HepG2 (cell line): ENCODE data around the gene VAC14. TPM values are rescaled to one million over a fixed set of nuclear protein-coding genes. Genes with fewer than 3 reads are reported as not detected.

Source experiments
- ATAC-seq: fragments of 200-7000 bp; cut with Tn5 transposase; 3 replicates; pipeline ENCODE4 v1.9.1; 2020; ENCODE audit warnings: mild to moderate bottlenecking, moderate library complexity
- BruUV-seq: library from RNA; stranded (reverse); fragments of 400-500 nt; replicated peaks from 2 replicates; lab custom pipeline; 2021; lab: Mats Ljungman, UMichigan
- CTCF ChIA-PET: fragments of 300-600 bp; formaldehyde crosslinking; extraction: SDS; loops from one replicate; lab custom pipeline; 2021; ENCODE audit warnings: low total read pairs, inconsistent platforms, low intra/inter-chr PET ratio; lab: Yijun Ruan, JAX
- POLR2A ChIA-PET: fragments of 350-600 bp; sonication (Branson Sonifier 250); formaldehyde crosslinking; loops from one replicate; lab custom pipeline; 2020; ENCODE audit warnings: antibody characterized with exemption, inconsistent platforms; lab: Yijun Ruan, JAX
- DNase-seq: peaks from one replicate; pipeline ENCODE4 v3.0.0-alpha.2; 2015; ENCODE audit warnings: low spot score
- FAIRE-seq: peaks from 3 replicates; lab custom pipeline; 2011; peaks lifted over from hg19 to GRCh38; lab: Jason Lieb, UNC
- H2AFZ ChIP-seq: one replicate; pipeline ENCODE4 v1.6.1; 2011; ENCODE audit warnings: low read length, inconsistent platforms
- H3K27ac ChIP-seq: fragments of 300-600 bp; 3 replicates; pipeline ENCODE4 v1.8.0; 2011; ENCODE audit warnings: mixed run types, mild to moderate bottlenecking, mixed read lengths, low read length, inconsistent platforms; ENCODE audit not compliant: insufficient read depth; ENCODE audit errors: extremely low read length
- H3K27me3 ChIP-seq, 2 experiments: fragments of 200-600 bp in 1 of 2; 2 replicates in 1 of 2; 3 replicates in 1 of 2; pipeline versions ENCODE4 v1.6.0 to v1.8.0; 2011; ENCODE audit warnings: low read length in 2 of 2, mild to moderate bottlenecking in 2 of 2, moderate library complexity in 2 of 2, inconsistent platforms in 1 of 2; ENCODE audit not compliant: insufficient read depth in 2 of 2, control insufficient read depth in 1 of 2
- H3K36me3 ChIP-seq, 2 experiments: fragments of 200-600 bp in 1 of 2; replicated peaks in 1 of 2; 2 replicates in 1 of 2; 3 replicates in 1 of 2; pipeline versions ENCODE4 v1.5.1 to v1.8.0; 2011; ENCODE audit warnings: low read length in 2 of 2, inconsistent platforms in 1 of 2; ENCODE audit not compliant: insufficient read depth in 2 of 2, control insufficient read depth in 1 of 2
- H3K4me1 ChIP-seq: 2 replicates; pipeline ENCODE4 v1.5.1; 2012; ENCODE audit warnings: low read length, inconsistent platforms; ENCODE audit not compliant: insufficient read depth
- H3K4me2 ChIP-seq: 2 replicates; pipeline ENCODE4 v1.6.0; 2011; ENCODE audit warnings: low read depth, low read length, inconsistent platforms
- H3K4me3 ChIP-seq, 3 experiments: fragments of 200-600 bp in 1 of 3; sonication (generic), shearing (Covaris generic) in 1 of 3; replicated peaks in 1 of 3; 2 replicates each; pipeline ENCODE4 v1.5.1; 2011 to 2016; ENCODE audit warnings: low read length in 3 of 3, inconsistent platforms in 2 of 3, low read depth in 2 of 3, mild to moderate bottlenecking in 2 of 3, control low read depth in 1 of 3, mixed read lengths in 1 of 3; ENCODE audit not compliant: insufficient read depth in 1 of 3
- H3K79me2 ChIP-seq: one replicate; pipeline ENCODE4 v1.6.1; 2011; ENCODE audit warnings: low read length, inconsistent platforms; ENCODE audit not compliant: insufficient read depth
- H3K9ac ChIP-seq: 2 replicates; pipeline ENCODE4 v1.6.0; 2011; ENCODE audit warnings: mild to moderate bottlenecking, low read depth, low read length, inconsistent platforms; ENCODE audit not compliant: insufficient read depth
- H3K9me3 ChIP-seq: 2 replicates; pipeline ENCODE4 v1.5.1; 2012; ENCODE audit warnings: mild to moderate bottlenecking, low read length
- H4K20me1 ChIP-seq: 2 replicates; pipeline ENCODE4 v1.6.0; 2011; ENCODE audit warnings: inconsistent platforms, mild to moderate bottlenecking, low read length, moderate library complexity; ENCODE audit not compliant: insufficient read depth
- DPF2 ChIP-seq: sonication (generic); formaldehyde crosslinking; IDR thresholded peaks from 2 replicates; pipeline ENCODE4 v1.4.0; 2020; ENCODE audit warnings: mild to moderate bottlenecking, low read depth, missing genetic modification reagents, borderline replicate concordance
- FOXK2 ChIP-seq: fragments of 450-650 bp; IDR thresholded peaks from 2 replicates; pipeline ENCODE4 v1.6.1; 2016
- HNF4A ChIP-seq: sonication (generic); formaldehyde crosslinking; IDR thresholded peaks from 2 replicates; pipeline ENCODE4 v1.4.0; 2020; ENCODE audit warnings: missing genetic modification reagents
- PAX8 ChIP-seq: sonication (generic); formaldehyde crosslinking; IDR thresholded peaks from 2 replicates; pipeline ENCODE4 v1.8.0; 2022; ENCODE audit warnings: mild to moderate bottlenecking, missing genetic modification reagents, borderline replicate concordance
- SP5 ChIP-seq: IDR thresholded peaks from 2 replicates; pipeline ENCODE4 v1.6.1; 2016; ENCODE audit warnings: low read depth, borderline replicate concordance
- SSRP1 ChIP-seq: IDR thresholded peaks from 2 replicates; pipeline ENCODE4 v1.6.1; 2016; ENCODE audit warnings: control low read depth
- USF2 ChIP-seq, 2 experiments: sonication (generic) in 1 of 2; formaldehyde crosslinking in 1 of 2; IDR thresholded peaks; 2 replicates each; pipeline versions ENCODE4 v1.5.1 to v1.6.1; 2011 to 2020; ENCODE audit warnings: borderline replicate concordance in 1 of 2, low read depth in 1 of 2, low read length in 1 of 2, mild to moderate bottlenecking in 1 of 2, missing genetic modification reagents in 1 of 2, moderate library complexity in 1 of 2
- ZBTB3 ChIP-seq: sonication (generic); formaldehyde crosslinking; IDR thresholded peaks from 2 replicates; pipeline ENCODE4 v1.4.0; 2020; ENCODE audit warnings: low read depth, mild to moderate bottlenecking, moderate library complexity, missing genetic modification reagents, borderline replicate concordance
- ZNF460 ChIP-seq: sonication (generic); formaldehyde crosslinking; IDR thresholded peaks from 2 replicates; pipeline ENCODE4 v1.5.1; 2020; ENCODE audit warnings: missing genetic modification reagents, mild to moderate bottlenecking, borderline replicate concordance
- ZNF7 ChIP-seq: IDR thresholded peaks from 2 replicates; pipeline ENCODE4 v1.6.1; 2016; ENCODE audit warnings: missing biosample characterization, missing genetic modification reagents
- ZNF816 ChIP-seq: sonication (generic); formaldehyde crosslinking; IDR thresholded peaks from 2 replicates; pipeline ENCODE4 v1.8.0; 2022; ENCODE audit warnings: missing genetic modification reagents, mild to moderate bottlenecking, borderline replicate concordance
- WGBS: methylation state at CpG from one replicate; pipeline ENCODE4 v1.1.6; 2017; ENCODE audit warnings: low lambda C conversion rate; 5-methylcytosine and 5-hydroxymethylcytosine counted together
- in situ Hi-C: cut with HindIII; loops from 2 replicates; pipeline ENCODE4 v1.10.0; 2017; ENCODE audit warnings: low pct_unique_long_range_greater_than_20kb; ENCODE audit not compliant: extremely low pct_ligation_motif_present
- intact Hi-C: fragments of 100-400 bp; cut with micrococcal nuclease; formaldehyde crosslinking; loops from one replicate; pipeline ENCODE4 v1.10.0; 2022; ENCODE audit not compliant: unreplicated experiment
- polyA plus RNA-seq, 8 experiments: library from polyadenylated mRNA; depleted of rRNA in 3 of 8; stranded (reverse) in 7 of 8; unstranded in 1 of 8; fragments of >200 nt; fragmentation: Illumina TruSeq in 4 of 8; extraction: Trizol in 4 of 8; gene quantifications; 2 replicates each; pipeline versions ENCODE4 v1.2.1 to v1.2.3, GENCODE V29; 2011 to 2016; ENCODE audit warnings: low read depth in 4 of 8, missing spikeins in 1 of 8, mixed read lengths in 1 of 8; ENCODE audit not compliant: insufficient read depth in 1 of 8
- total RNA-seq, 5 experiments: library from RNA; depleted of rRNA; stranded (reverse); fragments of >200 nt; fragmentation: Illumina TruSeq; extraction: Trizol; gene quantifications; 2 replicates each; pipeline ENCODE4 v1.2.3, GENCODE V29; 2016; ENCODE audit warnings: low read depth in 1 of 5
- TF ChIP-seq, protein P1 (sequence below): sonication (generic); formaldehyde crosslinking; IDR thresholded peaks from 2 replicates; pipeline ENCODE4 v1.8.1; 2022; ENCODE audit warnings: low read depth, mild to moderate bottlenecking, missing genetic modification reagents
- TF ChIP-seq, protein P2 (sequence below): sonication (generic); formaldehyde crosslinking; conservative IDR thresholded peaks from 2 replicates; pipeline ENCODE4 v1.4.0; 2020; ENCODE audit warnings: missing genetic modification reagents
- TF ChIP-seq, protein P3 (sequence below): sonication (generic); formaldehyde crosslinking; IDR thresholded peaks from 2 replicates; pipeline ENCODE4 v1.4.0; 2020; ENCODE audit warnings: missing genetic modification reagents

VAC14 gene
- total and polyA plus RNA-seq, 2 of the 13 experiments (the other 11 are each of a cell fraction or from before 2014, with no cell fraction given), result 23.5 to 24.6 TPM

DNA sequence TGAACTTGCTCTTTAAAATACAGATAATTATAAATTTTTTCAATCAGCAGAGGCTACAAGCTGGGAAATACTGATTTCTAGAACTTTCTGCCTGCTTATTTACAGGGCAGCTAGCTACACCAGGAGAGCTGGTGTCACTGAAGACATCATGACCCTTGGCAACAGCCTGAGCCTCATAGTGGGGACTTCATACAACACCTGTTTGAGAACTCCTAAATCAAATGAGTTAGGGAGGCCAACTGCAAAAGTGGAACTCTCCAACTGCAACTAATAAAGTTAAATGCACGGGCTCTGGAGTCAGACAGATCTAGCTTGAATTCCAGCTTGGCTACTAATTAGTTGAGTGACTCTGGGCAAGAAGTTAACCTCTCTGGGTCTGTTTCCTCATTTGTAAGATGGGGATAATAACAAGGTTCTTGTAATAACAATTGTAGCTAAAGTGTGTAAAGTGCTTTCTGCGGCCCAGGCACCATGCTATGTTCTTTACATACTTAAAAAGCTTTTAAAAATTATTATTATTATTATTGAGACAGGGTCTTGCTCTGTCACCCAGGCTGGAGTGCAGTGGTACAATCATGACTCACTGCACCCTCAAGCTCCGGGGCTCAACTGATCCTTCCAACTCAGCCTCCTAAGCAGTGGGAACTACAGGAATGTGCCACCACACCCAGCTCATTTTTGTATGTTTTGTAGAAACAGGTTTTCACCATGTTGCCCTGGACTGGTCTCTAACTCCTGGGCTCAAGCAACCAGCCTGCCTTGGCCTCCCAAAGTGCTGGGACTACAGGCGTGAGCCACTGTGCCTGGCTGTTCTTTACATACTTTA, 33.4 kb downstream of the VAC14 start (continued):
- TF ChIP-seq, protein P1, sequence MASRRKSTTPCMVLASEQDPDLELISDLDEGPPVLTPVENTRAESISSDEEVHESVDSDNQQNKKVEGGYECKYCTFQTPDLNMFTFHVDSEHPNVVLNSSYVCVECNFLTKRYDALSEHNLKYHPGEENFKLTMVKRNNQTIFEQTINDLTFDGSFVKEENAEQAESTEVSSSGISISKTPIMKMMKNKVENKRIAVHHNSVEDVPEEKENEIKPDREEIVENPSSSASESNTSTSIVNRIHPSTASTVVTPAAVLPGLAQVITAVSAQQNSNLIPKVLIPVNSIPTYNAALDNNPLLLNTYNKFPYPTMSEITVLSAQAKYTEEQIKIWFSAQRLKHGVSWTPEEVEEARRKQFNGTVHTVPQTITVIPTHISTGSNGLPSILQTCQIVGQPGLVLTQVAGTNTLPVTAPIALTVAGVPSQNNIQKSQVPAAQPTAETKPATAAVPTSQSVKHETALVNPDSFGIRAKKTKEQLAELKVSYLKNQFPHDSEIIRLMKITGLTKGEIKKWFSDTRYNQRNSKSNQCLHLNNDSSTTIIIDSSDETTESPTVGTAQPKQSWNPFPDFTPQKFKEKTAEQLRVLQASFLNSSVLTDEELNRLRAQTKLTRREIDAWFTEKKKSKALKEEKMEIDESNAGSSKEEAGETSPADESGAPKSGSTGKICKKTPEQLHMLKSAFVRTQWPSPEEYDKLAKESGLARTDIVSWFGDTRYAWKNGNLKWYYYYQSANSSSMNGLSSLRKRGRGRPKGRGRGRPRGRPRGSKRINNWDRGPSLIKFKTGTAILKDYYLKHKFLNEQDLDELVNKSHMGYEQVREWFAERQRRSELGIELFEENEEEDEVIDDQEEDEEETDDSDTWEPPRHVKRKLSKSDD (CRISPR knock-in tag), result no peak
- TF ChIP-seq SSRP1, result no peak
- no peak for TF ChIP-seq FOXK2
- no peak for TF ChIP-seq ZNF7

GRCh38 chr16:70766658-70767057, 34.3 kb downstream of the VAC14 start:
- H3K9ac ChIP-seq, result no peak overlapping the region
- no peaks in the 10 kb centered on the region for H3K27me3 ChIP-seq
- intact Hi-C loops, result no loop called here
- no peak overlapping the region for H3K4me2 ChIP-seq
- no peak overlapping the region for H3K27ac ChIP-seq
- no peaks in the 10 kb centered on the region for H3K9me3 ChIP-seq
- ChIA-PET CTCF (no interaction called here), POLR2A (interaction anchor here (1.8 kb wide), 1 partner anchor 20 kb away, joined by 6 read pairs; no protein-coding TSS in a partner anchor)
- H3K4me1 ChIP-seq, result peaks cover 15% of the 10 kb centered on the region
- H2AFZ ChIP-seq, result no peak overlapping the region
- peaks cover 25 to 71% of the 10 kb centered on the region in 2 experiments for H3K36me3 ChIP-seq
- BruUV-seq, result no TSS peak
- DNase-seq, result no peak
- in situ Hi-C loops, result loop anchor here (5.0 kb wide), 1 partner anchor 109 kb away; no protein-coding TSS in a partner anchor
- no peak overlapping the region for H3K4me3 ChIP-seq
- WGBS, result 98% methylated on average over 3 of the region's 4 CpGs
- H4K20me1 ChIP-seq, result no peaks in the 10 kb centered on the region
- ATAC-seq, result no peak
- no peaks in the 10 kb centered on the region for H3K79me2 ChIP-seq
- FAIRE-seq, result no peak
- TF ChIP-seq, protein P2, sequence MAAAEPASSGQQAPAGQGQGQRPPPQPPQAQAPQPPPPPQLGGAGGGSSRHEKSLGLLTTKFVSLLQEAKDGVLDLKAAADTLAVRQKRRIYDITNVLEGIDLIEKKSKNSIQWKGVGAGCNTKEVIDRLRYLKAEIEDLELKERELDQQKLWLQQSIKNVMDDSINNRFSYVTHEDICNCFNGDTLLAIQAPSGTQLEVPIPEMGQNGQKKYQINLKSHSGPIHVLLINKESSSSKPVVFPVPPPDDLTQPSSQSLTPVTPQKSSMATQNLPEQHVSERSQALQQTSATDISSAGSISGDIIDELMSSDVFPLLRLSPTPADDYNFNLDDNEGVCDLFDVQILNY, result no peak
- no peak for TF ChIP-seq DPF2 (CRISPR knock-in tag)
- TF ChIP-seq ZNF460, result no peak
- TF ChIP-seq HNF4A, result no peak
- no peak for TF ChIP-seq ZBTB3 (CRISPR knock-in tag)
- no peak for TF ChIP-seq PAX8 (CRISPR knock-in tag)
- TF ChIP-seq ZNF816, result no peak
- TF ChIP-seq USF2 (IDR thresholded peaks at IDR 0.05; ENCODE audit: low read depth, low read length), result no peak
- TF ChIP-seq USF2 (CRISPR knock-in tag; IDR thresholded peaks at IDR 0.05; ENCODE audit: borderline replicate concordance), result no peak
- TF ChIP-seq, protein P3, sequence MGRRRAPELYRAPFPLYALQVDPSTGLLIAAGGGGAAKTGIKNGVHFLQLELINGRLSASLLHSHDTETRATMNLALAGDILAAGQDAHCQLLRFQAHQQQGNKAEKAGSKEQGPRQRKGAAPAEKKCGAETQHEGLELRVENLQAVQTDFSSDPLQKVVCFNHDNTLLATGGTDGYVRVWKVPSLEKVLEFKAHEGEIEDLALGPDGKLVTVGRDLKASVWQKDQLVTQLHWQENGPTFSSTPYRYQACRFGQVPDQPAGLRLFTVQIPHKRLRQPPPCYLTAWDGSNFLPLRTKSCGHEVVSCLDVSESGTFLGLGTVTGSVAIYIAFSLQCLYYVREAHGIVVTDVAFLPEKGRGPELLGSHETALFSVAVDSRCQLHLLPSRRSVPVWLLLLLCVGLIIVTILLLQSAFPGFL, result no peak
- TF ChIP-seq SP5 (CRISPR knock-in tag), result no peak
